K562 (cell line): Measurements from ENCODE around the gene PIK3CA.
A peak's percentile ranks its signal among the peaks of the same experiment; 100 is the strongest.

Source experiments
- ESRRA ChIP-seq: fragments of 450-650 bp; IDR thresholded peaks from 2 replicates; pipeline ENCODE4 v1.6.1; 2014; ENCODE audit warnings: low read depth, mild to moderate bottlenecking, moderate library complexity, borderline replicate concordance
- MCM3 ChIP-seq: fragments of 450-650 bp; IDR thresholded peaks from 2 replicates; pipeline ENCODE4 v1.6.1; 2016
- MYC ChIP-seq, 2 experiments: fragments of 250-450 bp in 1 of 2; sonication (Bioruptor Pico) in 1 of 2; IDR thresholded peaks; 2 replicates each; pipeline versions ENCODE4 v1.5.1 to v1.6.1; 2012 to 2021; ENCODE audit warnings: low read depth in 2 of 2, borderline replicate concordance in 1 of 2, improper control_type of control experiment in 1 of 2, low read length in 1 of 2, mild to moderate bottlenecking in 1 of 2, moderate library complexity in 1 of 2
- TF ChIP-seq, protein P1 (sequence below), 2 experiments: fragments of 450-650 bp; IDR thresholded peaks; 2 replicates each; pipeline ENCODE4 v1.6.1; 2016; ENCODE audit warnings: mild to moderate bottlenecking in 2 of 2, borderline replicate concordance in 1 of 2, low read depth in 1 of 2, moderate library complexity in 1 of 2
- TF ChIP-seq, protein P2 (sequence below): fragments of 450-650 bp; formaldehyde crosslinking; IDR thresholded peaks from 2 replicates; pipeline ENCODE4 v1.4.0; 2022; ENCODE audit warnings: mild to moderate bottlenecking, moderate library complexity

DNA sequence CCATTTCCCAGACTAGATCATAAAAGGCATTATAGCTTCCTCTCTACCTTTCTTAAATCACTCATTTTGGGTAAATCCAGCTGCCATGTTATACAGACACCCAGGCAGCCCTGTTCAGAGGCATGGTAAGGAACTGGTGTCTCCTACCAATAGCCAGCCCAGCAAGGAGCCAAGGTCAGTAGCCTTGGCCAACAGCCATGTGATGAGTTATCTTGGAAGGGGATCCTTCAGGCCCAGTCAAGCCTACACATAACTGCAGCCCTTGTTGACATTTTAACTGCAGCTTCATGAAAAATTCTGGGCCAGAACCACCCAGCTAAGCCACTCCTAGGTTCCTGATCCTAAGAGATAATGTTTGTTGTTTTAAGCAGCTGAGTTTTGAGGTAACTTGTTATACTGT is 47.5 kb upstream of the PIK3CA start:
- TF ChIP-seq, protein P1, sequence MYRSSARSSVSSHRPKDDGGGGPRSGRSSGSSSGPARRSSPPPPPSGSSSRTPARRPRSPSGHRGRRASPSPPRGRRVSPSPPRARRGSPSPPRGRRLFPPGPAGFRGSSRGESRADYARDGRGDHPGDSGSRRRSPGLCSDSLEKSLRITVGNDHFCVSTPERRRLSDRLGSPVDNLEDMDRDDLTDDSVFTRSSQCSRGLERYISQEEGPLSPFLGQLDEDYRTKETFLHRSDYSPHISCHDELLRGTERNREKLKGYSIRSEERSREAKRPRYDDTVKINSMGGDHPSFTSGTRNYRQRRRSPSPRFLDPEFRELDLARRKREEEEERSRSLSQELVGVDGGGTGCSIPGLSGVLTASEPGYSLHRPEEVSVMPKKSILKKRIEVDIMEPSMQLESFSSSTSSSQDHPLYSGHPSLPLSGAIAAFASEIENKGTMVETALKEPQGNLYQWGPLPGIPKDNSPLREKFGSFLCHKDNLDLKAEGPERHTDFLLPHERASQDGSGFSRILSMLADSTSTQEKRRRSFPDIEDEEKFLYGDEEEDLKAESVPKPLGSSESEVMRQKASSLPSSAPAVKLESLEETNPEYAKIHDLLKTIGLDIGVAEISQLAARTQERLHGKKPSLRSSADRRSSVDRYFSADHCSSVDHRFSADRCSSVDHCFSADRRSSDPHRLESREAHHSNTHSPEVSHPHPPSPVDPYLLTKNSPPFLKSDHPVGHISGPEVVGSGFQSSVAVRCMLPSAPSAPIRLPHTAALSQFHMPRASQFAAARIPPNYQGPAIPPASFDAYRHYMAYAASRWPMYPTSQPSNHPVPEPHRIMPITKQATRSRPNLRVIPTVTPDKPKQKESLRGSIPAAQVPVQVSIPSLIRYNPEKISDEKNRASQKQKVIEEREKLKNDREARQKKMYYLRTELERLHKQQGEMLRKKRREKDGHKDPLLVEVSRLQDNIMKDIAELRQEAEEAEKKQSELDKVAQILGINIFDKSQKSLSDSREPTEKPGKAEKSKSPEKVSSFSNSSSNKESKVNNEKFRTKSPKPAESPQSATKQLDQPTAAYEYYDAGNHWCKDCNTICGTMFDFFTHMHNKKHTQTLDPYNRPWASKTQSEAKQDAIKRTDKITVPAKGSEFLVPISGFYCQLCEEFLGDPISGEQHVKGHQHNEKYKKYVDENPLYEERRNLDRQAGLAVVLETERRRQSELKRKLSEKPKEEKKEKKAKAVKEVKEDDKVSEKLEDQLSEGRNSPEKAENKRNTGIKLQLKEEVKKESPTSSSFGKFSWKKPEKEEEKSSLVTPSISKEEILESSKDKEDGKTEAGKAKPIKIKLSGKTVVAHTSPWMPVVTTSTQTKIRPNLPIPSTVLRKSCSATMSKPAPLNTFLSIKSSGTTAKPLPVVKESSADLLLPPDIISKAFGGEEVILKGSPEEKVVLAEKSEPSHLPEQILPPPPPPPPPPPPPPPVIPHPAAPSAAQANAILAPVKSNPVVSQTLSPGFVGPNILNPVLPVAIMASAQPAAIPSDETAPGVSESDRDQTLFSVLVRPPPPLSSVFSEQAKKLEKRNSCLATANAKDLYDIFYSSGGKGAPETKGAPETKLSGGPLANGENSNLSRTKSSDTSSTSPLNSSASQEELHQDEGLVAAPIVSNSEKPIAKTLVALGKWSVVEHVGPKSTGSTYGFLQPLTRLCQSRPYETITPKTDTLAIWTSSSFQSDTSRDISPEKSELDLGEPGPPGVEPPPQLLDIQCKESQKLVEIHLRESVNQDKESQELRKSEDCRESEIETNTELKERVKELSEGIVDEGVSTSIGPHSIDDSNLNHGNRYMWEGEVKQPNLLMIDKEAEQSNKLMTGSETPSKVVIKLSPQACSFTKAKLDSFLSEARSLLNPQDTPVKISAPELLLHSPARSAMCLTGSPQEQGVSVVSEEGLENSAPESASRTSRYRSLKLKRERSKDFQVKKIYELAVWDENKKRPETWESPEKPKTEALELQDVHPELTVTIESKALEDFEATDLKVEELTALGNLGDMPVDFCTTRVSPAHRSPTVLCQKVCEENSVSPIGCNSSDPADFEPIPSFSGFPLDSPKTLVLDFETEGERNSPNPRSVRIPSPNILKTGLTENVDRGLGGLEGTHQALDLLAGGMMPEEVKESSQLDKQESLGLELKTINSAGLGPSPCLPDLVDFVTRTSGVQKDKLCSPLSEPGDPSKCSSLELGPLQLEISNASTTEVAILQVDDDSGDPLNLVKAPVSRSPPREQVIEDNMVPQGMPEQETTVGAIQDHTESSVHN (IDR thresholded peaks at IDR 0.05; ENCODE audit: borderline replicate concordance in 1 of 2, low read depth in 1 of 2), result no peak
- TF ChIP-seq MYC (IDR thresholded peaks at IDR 0.05; ENCODE audit: low read depth, low read length), result no peak
- no peak for TF ChIP-seq MYC (CRISPR knock-in tag; IDR thresholded peaks at IDR 0.05; ENCODE audit: borderline replicate concordance, low read depth)
- TF ChIP-seq, protein P2, sequence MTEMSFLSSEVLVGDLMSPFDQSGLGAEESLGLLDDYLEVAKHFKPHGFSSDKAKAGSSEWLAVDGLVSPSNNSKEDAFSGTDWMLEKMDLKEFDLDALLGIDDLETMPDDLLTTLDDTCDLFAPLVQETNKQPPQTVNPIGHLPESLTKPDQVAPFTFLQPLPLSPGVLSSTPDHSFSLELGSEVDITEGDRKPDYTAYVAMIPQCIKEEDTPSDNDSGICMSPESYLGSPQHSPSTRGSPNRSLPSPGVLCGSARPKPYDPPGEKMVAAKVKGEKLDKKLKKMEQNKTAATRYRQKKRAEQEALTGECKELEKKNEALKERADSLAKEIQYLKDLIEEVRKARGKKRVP (CRISPR knock-in tag), result no peak
- no peak for TF ChIP-seq MCM3
- TF ChIP-seq ESRRA, result 0 out of 2 replicates have a peak, but pooled peaks have one; percentile 25
